GM19467 (cell line): ENCODE results near the gene PARP15.
"Not testable (repeated sequence)": the region's sequence is repeated elsewhere in the genome, so short reads cannot be mapped to it uniquely, and the experiment has no call there.

ENCODE experiments used
- ATAC-seq: cut with Tn5 transposase; IDR thresholded peaks from one replicate; pipeline ENCODE4 v1.9.1; 2021; ENCODE audit warnings: mild to moderate bottlenecking, moderate library complexity; ENCODE audit not compliant: unreplicated experiment

PARP15 gene

GRCh38 chr3:122577409-122578031 lies at the start of gene PARP15:
Gene PARP15, plus strand, starts transcription at chr3:122577650. Its CDS starts 18 bp downstream, at chr3:122577668.
- no peak for ATAC-seq

- ATAC-seq: no peak
Observed at GRCh38 chr3:122530164-122530563, 47.3 kb upstream of the PARP15 start.

- ATAC-seq: no peak
Observed at GRCh38 chr3:122533480-122533879, 44.0 kb upstream of the PARP15 start.

- ATAC-seq: peak; percentile 95
Observed at GRCh38 chr3:122533931-122534334, 43.5 kb upstream of the PARP15 start.

GRCh38 chr3:122535964-122536631 lies 41.4 kb upstream of the PARP15 start:
- no peak for ATAC-seq

- no peak for ATAC-seq
Observed at GRCh38 chr3:122536632-122537001, 40.8 kb upstream of the PARP15 start.

- no peak for ATAC-seq
Observed at GRCh38 chr3:122538956-122539490, 38.4 kb upstream of the PARP15 start.

- no peak for ATAC-seq
Observed at GRCh38 chr3:122546151-122546550, 31.3 kb upstream of the PARP15 start.

- no peak for ATAC-seq
Observed at GRCh38 chr3:122548076-122548475, 29.4 kb upstream of the PARP15 start.

- no peak for ATAC-seq
Observed at GRCh38 chr3:122548619-122549018, 28.8 kb upstream of the PARP15 start.

- ATAC-seq: no peak
Observed at GRCh38 chr3:122553171-122553570, 24.3 kb upstream of the PARP15 start.

- ATAC-seq: no peak
Observed at GRCh38 chr3:122555275-122556071, 22.0 kb upstream of the PARP15 start.

- ATAC-seq: no peak
Observed at GRCh38 chr3:122557356-122557755, 20.1 kb upstream of the PARP15 start.

- no peak for ATAC-seq
Observed at GRCh38 chr3:122558605-122559004, 18.8 kb upstream of the PARP15 start.

- no peak for ATAC-seq
Observed at GRCh38 chr3:122559906-122560305, 17.5 kb upstream of the PARP15 start.

- no peak for ATAC-seq
Observed at GRCh38 chr3:122560680-122561079, 16.8 kb upstream of the PARP15 start.

GRCh38 chr3:122562923-122563716 lies 14.3 kb upstream of the PARP15 start:
- ATAC-seq: no peak

- no peak for ATAC-seq
Observed at GRCh38 chr3:122563717-122564025, 13.8 kb upstream of the PARP15 start.

- ATAC-seq: peak; percentile 68
Observed at GRCh38 chr3:122564155-122564912, 13.1 kb upstream of the PARP15 start, which contains the start of the genes DTX3L and PARP9. Gene DTX3L, plus strand, starts transcription at chr3:122564338. Its CDS starts 89 bp downstream, at chr3:122564427. Gene PARP9, minus strand, starts transcription at chr3:122564300. Its CDS starts 4,680 bp downstream, at chr3:122559620.

GRCh38 chr3:122568131-122568530 lies 9.3 kb upstream of the PARP15 start:
- ATAC-seq: not testable (repeated sequence)
